Stimulated activated naive B cell treated with anti-CD40 and anti-IgM and Interleukin-4, amounts not matched to agents 10 μg/mL and 1 μg/mL and 100 μg/mL, for 72 hours (primary cell): ENCODE results near the gene CFAP73.
"Not testable (repeated sequence)": the region's sequence is repeated elsewhere in the genome, so short reads cannot be mapped to it uniquely, and the experiment has no call there.

Experiments used
- ATAC-seq, 2 donors: fragments of 150-1000 bp; cut with Tn5 transposase; replicated peaks; 2 replicates each; pipeline ENCODE4 v1.10.0; 2021; ENCODE audit warnings: moderate library complexity in 1 of 2
- DNase-seq: peaks from one replicate; pipeline ENCODE4 v3.0.0; 2021
- H3K27ac Mint-ChIP-seq: one replicate; pipeline ENCODE4 v1.8.0; 2022; ENCODE audit warnings: mild to moderate bottlenecking, mixed read lengths
- H3K27me3 Mint-ChIP-seq, 2 donors: one replicate each; pipeline ENCODE4 v1.8.0; 2022; ENCODE audit warnings: mixed read lengths in 2 of 2
- H3K36me3 Mint-ChIP-seq, 2 donors: one replicate each; pipeline ENCODE4 v1.8.0; 2022; ENCODE audit warnings: mixed read lengths in 2 of 2, mild to moderate bottlenecking in 1 of 2
- H3K4me1 Mint-ChIP-seq, 2 donors: one replicate each; pipeline ENCODE4 v1.8.0; 2022; ENCODE audit warnings: mixed read lengths in 2 of 2, mild to moderate bottlenecking in 1 of 2
- H3K4me3 Mint-ChIP-seq, 2 donors: one replicate each; pipeline ENCODE4 v1.8.0; 2022; ENCODE audit warnings: mild to moderate bottlenecking in 2 of 2, mixed read lengths in 2 of 2, moderate library complexity in 1 of 2
- H3K9me3 Mint-ChIP-seq, 2 donors: one replicate each; pipeline ENCODE4 v1.8.0; 2022; ENCODE audit warnings: mixed read lengths in 2 of 2, mild to moderate bottlenecking in 1 of 2

Gene CFAP73

GRCh38 chr12:113141716-113142115 lies 7.8 kb upstream of the CFAP73 start:
- H3K9me3 Mint-ChIP-seq, H3K36me3 Mint-ChIP-seq, ATAC-seq, H3K27me3 Mint-ChIP-seq, DNase-seq: not testable (repeated sequence)
- Mint-ChIP-seq H3K27ac (peak overlapping the region; percentile 99), H3K4me3 (peak overlapping the region; percentile 52 to 61), H3K4me1 (peaks cover 30 to 61% of the 10 kb centered on the region in 2 donors)

GRCh38 chr12:113142173-113142885 lies 7.2 kb upstream of the CFAP73 start:
- Mint-ChIP-seq H3K27ac (peak overlapping the region; percentile 99), H3K27me3 (no peaks in the 10 kb centered on the region), H3K4me1 (peaks cover 26 to 55% of the 10 kb centered on the region in 2 donors), H3K4me3 (peak overlapping the region; percentile 52 to 61), H3K36me3 (peaks cover 0 to 1% of the 10 kb centered on the region in 2 donors), H3K9me3 (peaks cover 0 to 2% of the 10 kb centered on the region in 2 donors)
- DNase-seq (peak; percentile 85), ATAC-seq (peak; percentile 91 to 92)

GRCh38 chr12:113142886-113143332 lies 6.6 kb upstream of the CFAP73 start:
- Mint-ChIP-seq H3K27me3 (no peaks in the 10 kb centered on the region), H3K9me3 (peaks cover 0 to 4% of the 10 kb centered on the region in 2 donors), H3K36me3 (peaks cover 0 to 4% of the 10 kb centered on the region in 2 donors), H3K4me1 (peaks cover 24 to 50% of the 10 kb centered on the region in 2 donors), H3K27ac (peak overlapping the region; percentile 99), H3K4me3 (peak overlapping the region; percentile 52 to 61)
- ATAC-seq (no peak), DNase-seq (no peak)

- Mint-ChIP-seq H3K4me3 (no peak overlapping the region), H3K9me3 (peaks cover 0 to 4% of the 10 kb centered on the region in 2 donors), H3K36me3 (peaks cover 0 to 4% of the 10 kb centered on the region in 2 donors), H3K27me3 (no peaks in the 10 kb centered on the region), H3K4me1 (peaks cover 21 to 46% of the 10 kb centered on the region in 2 donors), H3K27ac (no peak overlapping the region)
- ATAC-seq: no peak
- no peak for DNase-seq
Observed at GRCh38 chr12:113143959-113144358, 5.6 kb upstream of the CFAP73 start.

- H3K27me3 Mint-ChIP-seq: no peaks in the 10 kb centered on the region
- H3K4me3 Mint-ChIP-seq: no peak overlapping the region
- DNase-seq: no peak
- H3K27ac Mint-ChIP-seq: no peak overlapping the region
- H3K9me3 Mint-ChIP-seq: peaks cover 0 to 4% of the 10 kb centered on the region in 2 donors
- H3K36me3 Mint-ChIP-seq: peaks cover 0 to 4% of the 10 kb centered on the region in 2 donors
- ATAC-seq: no peak
- peaks cover 21 to 52% of the 10 kb centered on the region in 2 donors for H3K4me1 Mint-ChIP-seq
Observed at GRCh38 chr12:113144806-113145205, 4.7 kb upstream of the CFAP73 start.

- Mint-ChIP-seq H3K27ac (no peak overlapping the region), H3K4me3 (no peak overlapping the region), H3K4me1 (peaks cover 22 to 43% of the 10 kb centered on the region in 2 donors), H3K9me3 (peaks cover 0 to 4% of the 10 kb centered on the region in 2 donors), H3K27me3 (no peaks in the 10 kb centered on the region), H3K36me3 (peaks cover 0 to 4% of the 10 kb centered on the region in 2 donors)
- ATAC-seq (no peak), DNase-seq (no peak)
Observed at GRCh38 chr12:113145720-113146551, 3.6 kb upstream of the CFAP73 start.

GRCh38 chr12:113146999-113147398 lies 2.5 kb upstream of the CFAP73 start:
- H3K27ac Mint-ChIP-seq: no peak overlapping the region
- no peak for ATAC-seq
- peaks cover 0 to 4% of the 10 kb centered on the region in 2 donors for H3K9me3 Mint-ChIP-seq

GRCh38 chr12:113151655-113152054 lies 2.1 kb downstream of the CFAP73 start:
- no peak for ATAC-seq
- Mint-ChIP-seq H3K27me3 (peaks cover 6 to 7% of the 10 kb centered on the region in 2 donors), H3K4me1 (peaks cover 21 to 53% of the 10 kb centered on the region in 2 donors), H3K4me3 (peak overlapping the region; percentile 85 to 88), H3K9me3 (peaks cover 0 to 4% of the 10 kb centered on the region in 2 donors), H3K27ac (peak overlapping the region; percentile 90), H3K36me3 (peaks cover 6 to 7% of the 10 kb centered on the region in 2 donors)
- no peak for DNase-seq

More at GRCh38 chr12:113146999-113147398, 2.5 kb upstream of the CFAP73 start:
- peaks cover 0 to 4% of the 10 kb centered on the region in 2 donors for H3K36me3 Mint-ChIP-seq
- peaks cover 22 to 36% of the 10 kb centered on the region in 2 donors for H3K4me1 Mint-ChIP-seq
- H3K27me3 Mint-ChIP-seq: peaks cover under 1 to 2% of the 10 kb centered on the region in 2 donors
- DNase-seq: no peak
- no peak overlapping the region for H3K4me3 Mint-ChIP-seq

- H3K9me3 Mint-ChIP-seq: peaks cover 0 to 2% of the 10 kb centered on the region in 2 donors
Observed at GRCh38 chr12:113152196-113152834, 2.8 kb downstream of the CFAP73 start.

GRCh38 chr12:113152835-113153814 lies 3.6 kb downstream of the CFAP73 start:
- H3K27me3 Mint-ChIP-seq: peaks cover 6 to 7% of the 10 kb centered on the region in 2 donors
- H3K36me3 Mint-ChIP-seq: peaks cover 16 to 19% of the 10 kb centered on the region in 2 donors
- peak overlapping the region; percentile 85 to 88 for H3K4me3 Mint-ChIP-seq
- ATAC-seq (peak; percentile 85), DNase-seq (peak; percentile 71)
- H3K4me1 Mint-ChIP-seq: peaks cover 30 to 65% of the 10 kb centered on the region in 2 donors
- peak overlapping the region; percentile 90 for H3K27ac Mint-ChIP-seq
- H3K9me3 Mint-ChIP-seq: no peaks in the 10 kb centered on the region

More at GRCh38 chr12:113152196-113152834, 2.8 kb downstream of the CFAP73 start:
- peaks cover 11 to 12% of the 10 kb centered on the region in 2 donors for H3K36me3 Mint-ChIP-seq
- peaks cover 24 to 59% of the 10 kb centered on the region in 2 donors for H3K4me1 Mint-ChIP-seq
- peak overlapping the region; percentile 85 to 88 for H3K4me3 Mint-ChIP-seq
- H3K27ac Mint-ChIP-seq: peak overlapping the region; percentile 90
- ATAC-seq: no peak
- no peak for DNase-seq
- H3K27me3 Mint-ChIP-seq: peaks cover 6 to 7% of the 10 kb centered on the region in 2 donors

- Mint-ChIP-seq H3K4me3 (peak overlapping the region; percentile 85 to 88), H3K4me1 (peaks cover 35 to 71% of the 10 kb centered on the region in 2 donors), H3K27ac (no peak overlapping the region), H3K27me3 (peaks cover 6 to 7% of the 10 kb centered on the region in 2 donors), H3K9me3 (no peaks in the 10 kb centered on the region), H3K36me3 (peaks cover 26 to 30% of the 10 kb centered on the region in 2 donors)
- DNase-seq: no peak
- peak; percentile 15 to 30 for ATAC-seq
Observed at GRCh38 chr12:113154351-113154973, 4.9 kb downstream of the CFAP73 start.

GRCh38 chr12:113155060-113155459 lies 5.5 kb downstream of the CFAP73 start:
- Mint-ChIP-seq H3K4me1 (peaks cover 35 to 66% of the 10 kb centered on the region in 2 donors), H3K27me3 (peaks cover 6 to 7% of the 10 kb centered on the region in 2 donors), H3K36me3 (peaks cover 32 to 36% of the 10 kb centered on the region in 2 donors), H3K9me3 (no peaks in the 10 kb centered on the region), H3K4me3 (peak overlapping the region in 1 of 2 donors; percentile 85), H3K27ac (no peak overlapping the region)
- ATAC-seq: no peak
- no peak for DNase-seq
